Lower lobe of right lung (tissue), 2 donors: ENCODE data around the gene LRRC17. TPM values are rescaled to one million over a fixed set of nuclear protein-coding genes. Genes with fewer than 3 reads are reported as not detected.

Source experiments
- ATAC-seq, 2 donors: fragments of 200-7000 bp; cut with Tn5 transposase; one replicate each; pipeline ENCODE4 v1.9.1; 2020 to 2022; ENCODE audit warnings: mild to moderate bottlenecking in 2 of 2, moderate library complexity in 2 of 2
- DNase-seq: peaks from one replicate; pipeline ENCODE4 v3.0.0-alpha.2; 2020
- H3K27ac ChIP-seq: fragments of 200-600 bp; one replicate; pipeline ENCODE4 v1.8.0; 2022
- H3K27me3 ChIP-seq: fragments of 200-600 bp; one replicate; pipeline ENCODE4 v1.8.0; 2022; ENCODE audit warnings: low read depth
- H3K36me3 ChIP-seq: fragments of 200-600 bp; one replicate; pipeline ENCODE4 v1.8.0; 2022; ENCODE audit warnings: mild to moderate bottlenecking
- H3K4me1 ChIP-seq: fragments of 200-600 bp; one replicate; pipeline ENCODE4 v1.8.0; 2022
- H3K4me3 ChIP-seq: fragments of 200-600 bp; one replicate; pipeline ENCODE4 v1.8.0; 2022; ENCODE audit warnings: mild to moderate bottlenecking
- H3K9me3 ChIP-seq: fragments of 200-600 bp; one replicate; pipeline ENCODE4 v1.8.0; 2022
- CTCF ChIP-seq: fragments of 200-600 bp; IDR thresholded peaks from one replicate; pipeline ENCODE4 v1.8.0; 2022; ENCODE audit warnings: antibody characterized with exemption, mild to moderate bottlenecking
- intact Hi-C: fragments of 100-400 bp; cut with DNase I; formaldehyde crosslinking; loops from one replicate; pipeline ENCODE4 v1.11.0; 2022
- long read RNA-seq: library from polyadenylated mRNA; unstranded; transcript quantifications from one replicate; pipeline ENCODE4 v2.0.0, GENCODE V29; 2021
- total RNA-seq: library from RNA; stranded (reverse); fragmentation: NEBNext Ultra II Directional; extraction: Animal tissue kit (Norgen Biotek cat#: 25700); gene quantifications from one replicate; pipeline ENCODE4 v1.2.1, GENCODE V29; 2021
- donor health status: DM: no; HTN: yes; CAD: no; lungs with severe emphysema.

The LRRC17 gene
- 1.5 TPM for total RNA-seq
- long read RNA-seq, partial matches to known transcripts, result 0 of 3 reads
- long read RNA-seq, other reads (novel, unspliced or antisense), result 1 of 3 reads

- TF ChIP-seq CTCF, result no peak
- Histone ChIP-seq H3K36me3 (no peaks in the 10 kb centered on the region), H3K9me3 (no peaks in the 10 kb centered on the region), H3K27me3 (no peaks in the 10 kb centered on the region), H3K27ac (no peak within 1 kb of the TSS), H3K4me1 (peaks cover 4% of the 10 kb centered on the region), H3K4me3 (peak within 1 kb of the TSS; percentile 28)
- ATAC-seq (no peak), DNase-seq (no peak)
- intact Hi-C loops, result no loop called here
Observed at GRCh38 chr7:102912742-102913141, at the start of gene LRRC17. TSS of gene LRRC17 (plus strand) at chr7:102913000. CDS start at chr7:102933914, 20,914 bp downstream.

- ATAC-seq (no peak), DNase-seq (no peak)
- Histone ChIP-seq H3K27me3 (no peaks in the 10 kb centered on the region), H3K36me3 (no peaks in the 10 kb centered on the region), H3K9me3 (no peaks in the 10 kb centered on the region), H3K4me1 (no peaks in the 10 kb centered on the region), H3K4me3 (no peak overlapping the region), H3K27ac (no peak overlapping the region)
- intact Hi-C loops, result no loop called here
- TF ChIP-seq CTCF, result no peak
Observed at GRCh38 chr7:102864958-102865357, 47.8 kb upstream of the LRRC17 start.

- H3K4me3 ChIP-seq, result no peak overlapping the region
- intact Hi-C loops, result no loop called here
- no peak for DNase-seq
- H3K36me3 ChIP-seq, result no peaks in the 10 kb centered on the region
- no peaks in the 10 kb centered on the region for H3K4me1 ChIP-seq
- no peak for ATAC-seq
- no peaks in the 10 kb centered on the region for H3K27me3 ChIP-seq
- H3K27ac ChIP-seq, result no peak overlapping the region
- H3K9me3 ChIP-seq, result no peaks in the 10 kb centered on the region
- TF ChIP-seq CTCF, result no peak
Observed at GRCh38 chr7:102866535-102867215, 46.1 kb upstream of the LRRC17 start.

- ATAC-seq, result no peak
- no peak for TF ChIP-seq CTCF
- no peak overlapping the region for H3K27ac ChIP-seq
- intact Hi-C loops, result no loop called here
- H3K4me1 ChIP-seq, result no peaks in the 10 kb centered on the region
- H3K27me3 ChIP-seq, result no peaks in the 10 kb centered on the region
- no peaks in the 10 kb centered on the region for H3K36me3 ChIP-seq
- H3K9me3 ChIP-seq, result no peaks in the 10 kb centered on the region
- no peak for DNase-seq
- H3K4me3 ChIP-seq, result no peak overlapping the region
Observed at GRCh38 chr7:102869195-102869594, 43.6 kb upstream of the LRRC17 start.

GRCh38 chr7:102872460-102872859, 40.3 kb upstream of the LRRC17 start:
- ATAC-seq (no peak), DNase-seq (no peak)
- H3K4me1 ChIP-seq, result no peaks in the 10 kb centered on the region
- no peak for TF ChIP-seq CTCF
- no peak overlapping the region for H3K27ac ChIP-seq
- H3K9me3 ChIP-seq, result no peaks in the 10 kb centered on the region
- no peaks in the 10 kb centered on the region for H3K27me3 ChIP-seq
- no peaks in the 10 kb centered on the region for H3K36me3 ChIP-seq
- intact Hi-C loops, result no loop called here
- no peak overlapping the region for H3K4me3 ChIP-seq
